ENCODE measurements around the gene MGAT5. TPM values are rescaled to one million over a fixed set of nuclear protein-coding genes. Genes with fewer than 3 reads are reported as not detected.
"Not testable (repeated sequence)": the region's sequence is repeated elsewhere in the genome, so short reads cannot be mapped to it uniquely, and the experiment has no call there.

The MGAT5 gene
- total and polyA plus RNA-seq, 5 experiments from 2014 or later, result 3.6 to 61.1 (median 5.8) TPM

DNA sequence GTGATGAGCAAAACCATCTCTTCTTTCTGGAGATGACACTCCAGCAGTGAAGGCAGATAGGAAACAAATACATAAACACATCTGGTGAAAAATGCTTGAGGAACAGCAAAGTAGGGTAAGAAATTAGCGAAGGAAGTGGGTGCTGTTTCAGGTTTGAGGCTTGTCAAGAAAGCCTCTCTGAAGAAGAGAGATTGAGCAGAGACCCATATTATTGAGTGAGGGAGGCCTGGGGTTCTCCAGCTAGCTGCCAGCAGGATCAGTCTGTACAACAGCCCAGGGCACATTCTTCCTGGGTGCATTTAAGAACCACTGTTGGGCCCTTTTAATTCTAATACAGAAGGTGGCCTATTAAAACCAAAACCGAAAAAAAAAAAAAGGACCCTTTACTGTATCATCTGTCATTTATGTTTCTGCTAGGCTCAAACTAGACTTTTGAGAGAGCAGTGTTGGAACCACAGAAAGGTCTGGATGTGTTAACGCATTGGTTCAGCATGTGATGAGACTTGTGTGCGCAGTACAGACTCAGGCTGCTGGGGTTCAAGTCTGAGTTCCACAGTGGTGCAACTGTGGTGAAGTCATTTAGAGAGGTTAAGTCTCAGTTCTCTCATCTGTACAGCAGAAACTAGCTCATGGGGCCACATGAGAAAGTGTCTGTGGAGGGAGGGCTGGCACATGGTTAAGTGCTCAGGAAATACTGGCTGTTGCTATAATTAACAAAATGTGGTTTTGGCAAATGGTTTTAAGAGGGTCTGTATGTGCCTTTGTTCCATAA is 28.9 kb downstream of the MGAT5 start:
- DNase-seq, result peak in 3 of 10 donors; percentile 19 to 37 (median 32)
- no peaks in the 10 kb centered on the region for H3K27me3 Mint-ChIP-seq
- POLR2A ChIA-PET, result interaction anchor here (0.7 to 1.5 kb wide), 3 partner anchors 20 to 163 kb away, joined by 3 to 9 read pairs (median 5); no protein-coding TSS in a partner anchor
- no peaks in the 10 kb centered on the region for H3K9me3 Mint-ChIP-seq
- peaks cover 0 to 16% (median 4%) of the 10 kb centered on the region in 3 donors for H3K36me3 Mint-ChIP-seq
- peak; percentile 77 to 79 for ATAC-seq
- H3K4me1 Mint-ChIP-seq, result peaks cover 38 to 78% (median 60%) of the 10 kb centered on the region in 4 donors
- peak overlapping the region; percentile 58 to 96 (median 84) for H3K27ac Mint-ChIP-seq
- H3K4me3 Mint-ChIP-seq, result peak overlapping the region; percentile 32 to 82 (median 74)

DNA sequence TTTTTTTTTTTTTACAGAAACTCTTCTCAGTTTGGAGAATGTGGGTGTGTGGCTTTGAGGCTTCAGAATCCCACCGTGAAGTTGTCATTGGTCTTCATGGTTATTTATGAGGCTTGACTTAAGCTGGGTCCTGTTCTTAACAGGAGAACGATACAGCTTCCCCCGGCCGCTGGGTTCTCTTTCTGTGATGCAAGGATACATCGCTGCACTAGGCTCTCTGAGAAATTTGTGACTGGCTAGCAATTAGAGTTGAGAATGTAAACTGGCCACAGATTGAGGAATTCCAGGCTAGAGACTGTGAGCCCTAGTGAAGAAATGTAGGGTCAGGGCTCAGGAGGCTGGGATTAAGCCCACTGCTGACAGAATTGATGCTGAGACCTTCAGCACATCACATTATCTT is 29.8 kb downstream of the MGAT5 start:
- peaks cover 37 to 69% (median 57%) of the 10 kb centered on the region in 4 donors for H3K4me1 Mint-ChIP-seq
- no peaks in the 10 kb centered on the region for H3K27me3 Mint-ChIP-seq

GRCh38 chr2:134284119-134284670 is 30.3 kb downstream of the MGAT5 start:
- DNase-seq (no peak), ATAC-seq (no peak)
- peaks cover 0 to 4% (median 2%) of the 10 kb centered on the region in 3 donors for H3K36me3 Mint-ChIP-seq
- no peaks in the 10 kb centered on the region for H3K27me3 Mint-ChIP-seq
- POLR2A ChIA-PET, result interaction anchor here (0.8 kb wide), 1 partner anchor 39 kb away, joined by 3 read pairs; no protein-coding TSS in a partner anchor
- peaks cover 33 to 65% (median 54%) of the 10 kb centered on the region in 4 donors for H3K4me1 Mint-ChIP-seq
- H3K9me3 Mint-ChIP-seq, result no peaks in the 10 kb centered on the region
- peak overlapping the region in 3 of 10 donors; percentile 14 to 73 (median 64) for H3K4me3 Mint-ChIP-seq
- peak overlapping the region in 3 of 10 donors; percentile 54 to 89 (median 82) for H3K27ac Mint-ChIP-seq

More for the DNA sequence above, 29.8 kb downstream of the MGAT5 start:
- POLR2A ChIA-PET, result interaction anchor here (0.7 to 1.0 kb wide), 3 partner anchors 21 to 137 kb away, joined by 3 to 9 read pairs (median 3); no protein-coding TSS in a partner anchor
- Mint-ChIP-seq H3K9me3 (no peaks in the 10 kb centered on the region), H3K27ac (peak overlapping the region in 8 of 10 donors; percentile 57 to 96 (median 86)), H3K4me3 (peak overlapping the region in 7 of 10 donors; percentile 27 to 81 (median 41)), H3K36me3 (peaks cover 0 to 9% (median 3%) of the 10 kb centered on the region in 3 donors)
- DNase-seq (no peak), ATAC-seq (no peak)

- no peaks in the 10 kb centered on the region for H3K36me3 Mint-ChIP-seq
- H3K27me3 Mint-ChIP-seq, result no peaks in the 10 kb centered on the region
- ATAC-seq (no peak), DNase-seq (no peak)
- POLR2A ChIA-PET, result no interaction called here
- peak overlapping the region in 4 of 10 donors; percentile 7 to 74 (median 24) for H3K27ac Mint-ChIP-seq
- H3K4me3 Mint-ChIP-seq, result peak overlapping the region in 4 of 10 donors; percentile 9 to 40 (median 26)
- no peaks in the 10 kb centered on the region for H3K9me3 Mint-ChIP-seq
- H3K4me1 Mint-ChIP-seq, result peaks cover 29 to 36% (median 34%) of the 10 kb centered on the region in 4 donors
Measured at GRCh38 chr2:134287323-134287722, 33.5 kb downstream of the MGAT5 start.

GRCh38 chr2:134288814-134289213 is 34.9 kb downstream of the MGAT5 start:
- POLR2A ChIA-PET, result interaction anchor here (1.4 kb wide), 1 partner anchor 167 kb away, joined by 3 read pairs; no protein-coding TSS in a partner anchor
- peak in 1 of 2 donors; percentile 32 for ATAC-seq
- Mint-ChIP-seq H3K4me1 (peaks cover 24 to 31% (median 28%) of the 10 kb centered on the region in 4 donors), H3K4me3 (no peak overlapping the region), H3K27me3 (no peaks in the 10 kb centered on the region), H3K27ac (no peak overlapping the region), H3K36me3 (no peaks in the 10 kb centered on the region), H3K9me3 (no peaks in the 10 kb centered on the region)
- DNase-seq, result peak in 1 of 10 donors; percentile 15

- POLR2A ChIA-PET, result interaction anchor here (0.8 to 1.4 kb wide), 2 partner anchors 19 to 168 kb away, joined by 3 read pairs; no protein-coding TSS in a partner anchor
- peak; percentile 43 to 78 for ATAC-seq
- H3K36me3 Mint-ChIP-seq, result no peaks in the 10 kb centered on the region
- H3K27me3 Mint-ChIP-seq, result no peaks in the 10 kb centered on the region
- H3K4me3 Mint-ChIP-seq, result no peak overlapping the region
- DNase-seq, result peak in 4 of 10 donors; percentile 16 to 29 (median 22)
- H3K9me3 Mint-ChIP-seq, result no peaks in the 10 kb centered on the region
- no peak overlapping the region for H3K27ac Mint-ChIP-seq
- peaks cover 24 to 33% (median 30%) of the 10 kb centered on the region in 4 donors for H3K4me1 Mint-ChIP-seq
Measured at GRCh38 chr2:134289225-134289624, 35.4 kb downstream of the MGAT5 start.

- DNase-seq, result peak in 1 of 10 donors; percentile 12
- no peak overlapping the region for H3K4me3 Mint-ChIP-seq
- H3K27ac Mint-ChIP-seq, result no peak overlapping the region
- no peaks in the 10 kb centered on the region for H3K36me3 Mint-ChIP-seq
- H3K27me3 Mint-ChIP-seq, result no peaks in the 10 kb centered on the region
- peak; percentile 59 to 66 for ATAC-seq
- peaks cover 28 to 44% (median 33%) of the 10 kb centered on the region in 4 donors for H3K4me1 Mint-ChIP-seq
- no peaks in the 10 kb centered on the region for H3K9me3 Mint-ChIP-seq
- POLR2A ChIA-PET, result interaction anchor here (1.4 kb wide), 1 partner anchor 169 kb away, joined by 3 read pairs; no protein-coding TSS in a partner anchor
Measured at GRCh38 chr2:134290358-134290757, 36.5 kb downstream of the MGAT5 start.

GRCh38 chr2:134292514-134292913 is 38.6 kb downstream of the MGAT5 start:
- H3K27ac Mint-ChIP-seq, result peak overlapping the region in 5 of 10 donors; percentile 15 to 87 (median 79)
- ATAC-seq, result no peak
- POLR2A ChIA-PET, result no interaction called here
- peaks cover 0 to 2% (median 0%) of the 10 kb centered on the region in 3 donors for H3K36me3 Mint-ChIP-seq
- peaks cover 20 to 48% (median 38%) of the 10 kb centered on the region in 4 donors for H3K4me1 Mint-ChIP-seq
- H3K27me3 Mint-ChIP-seq, result no peaks in the 10 kb centered on the region
- peak overlapping the region in 2 of 10 donors; percentile 26 to 63 for H3K4me3 Mint-ChIP-seq
- no peak for DNase-seq
- no peaks in the 10 kb centered on the region for H3K9me3 Mint-ChIP-seq

- no peaks in the 10 kb centered on the region for H3K27me3 Mint-ChIP-seq
- ATAC-seq (no peak), DNase-seq (no peak)
- POLR2A ChIA-PET, result no interaction called here
- H3K27ac Mint-ChIP-seq, result peak overlapping the region in 7 of 10 donors; percentile 28 to 88 (median 66)
- peaks cover 1 to 8% (median 6%) of the 10 kb centered on the region in 3 donors for H3K36me3 Mint-ChIP-seq
- H3K4me1 Mint-ChIP-seq, result peaks cover 19 to 51% (median 41%) of the 10 kb centered on the region in 4 donors
- H3K9me3 Mint-ChIP-seq, result no peaks in the 10 kb centered on the region
- peak overlapping the region in 5 of 10 donors; percentile 8 to 38 (median 15) for H3K4me3 Mint-ChIP-seq
Measured at GRCh38 chr2:134293719-134294537, 40.1 kb downstream of the MGAT5 start.

- Mint-ChIP-seq H3K4me1 (peaks cover 20 to 55% (median 43%) of the 10 kb centered on the region in 4 donors), H3K27ac (peak overlapping the region in 8 of 10 donors; percentile 28 to 88 (median 64)), H3K4me3 (peak overlapping the region in 8 of 10 donors; percentile 1 to 48 (median 16))
- POLR2A ChIA-PET, ATAC-seq, H3K36me3 Mint-ChIP-seq, H3K27me3 Mint-ChIP-seq, H3K9me3 Mint-ChIP-seq, DNase-seq: not testable (repeated sequence)
Measured at GRCh38 chr2:134294598-134294997, 40.7 kb downstream of the MGAT5 start.

GRCh38 chr2:134295441-134295840 is 41.6 kb downstream of the MGAT5 start:
- no peak overlapping the region for H3K4me3 Mint-ChIP-seq
- POLR2A ChIA-PET, result interaction anchor here (0.5 kb wide), 1 partner anchor 1811 kb away, joined by 3 read pairs; no protein-coding TSS in a partner anchor

More at GRCh38 chr2:134295441-134295840, 41.6 kb downstream of the MGAT5 start:
- DNase-seq (no peak), ATAC-seq (no peak)
- Mint-ChIP-seq H3K27me3 (no peaks in the 10 kb centered on the region), H3K27ac (peak overlapping the region in 6 of 10 donors; percentile 18 to 88 (median 46)), H3K4me1 (peaks cover 23 to 62% (median 51%) of the 10 kb centered on the region in 4 donors), H3K9me3 (no peaks in the 10 kb centered on the region), H3K36me3 (peaks cover 2 to 10% (median 7%) of the 10 kb centered on the region in 3 donors)

Measured in naive thymus-derived CD8-positive, alpha-beta T cell (primary cell).